HG03558 (cell line): Measurements from ENCODE around the gene MST1R.
A peak's percentile ranks its signal among the peaks of the same experiment; 100 is the strongest.
"Not testable (repeated sequence)": the region's sequence is repeated elsewhere in the genome, so short reads cannot be mapped to it uniquely, and the experiment has no call there.

Experiments
- ATAC-seq: cut with Tn5 transposase; IDR thresholded peaks from one replicate; pipeline ENCODE4 v1.9.1; 2021; ENCODE audit warnings: moderate number of reproducible peaks; ENCODE audit not compliant: unreplicated experiment; ENCODE audit errors: extremely low read depth

The MST1R gene

DNA sequence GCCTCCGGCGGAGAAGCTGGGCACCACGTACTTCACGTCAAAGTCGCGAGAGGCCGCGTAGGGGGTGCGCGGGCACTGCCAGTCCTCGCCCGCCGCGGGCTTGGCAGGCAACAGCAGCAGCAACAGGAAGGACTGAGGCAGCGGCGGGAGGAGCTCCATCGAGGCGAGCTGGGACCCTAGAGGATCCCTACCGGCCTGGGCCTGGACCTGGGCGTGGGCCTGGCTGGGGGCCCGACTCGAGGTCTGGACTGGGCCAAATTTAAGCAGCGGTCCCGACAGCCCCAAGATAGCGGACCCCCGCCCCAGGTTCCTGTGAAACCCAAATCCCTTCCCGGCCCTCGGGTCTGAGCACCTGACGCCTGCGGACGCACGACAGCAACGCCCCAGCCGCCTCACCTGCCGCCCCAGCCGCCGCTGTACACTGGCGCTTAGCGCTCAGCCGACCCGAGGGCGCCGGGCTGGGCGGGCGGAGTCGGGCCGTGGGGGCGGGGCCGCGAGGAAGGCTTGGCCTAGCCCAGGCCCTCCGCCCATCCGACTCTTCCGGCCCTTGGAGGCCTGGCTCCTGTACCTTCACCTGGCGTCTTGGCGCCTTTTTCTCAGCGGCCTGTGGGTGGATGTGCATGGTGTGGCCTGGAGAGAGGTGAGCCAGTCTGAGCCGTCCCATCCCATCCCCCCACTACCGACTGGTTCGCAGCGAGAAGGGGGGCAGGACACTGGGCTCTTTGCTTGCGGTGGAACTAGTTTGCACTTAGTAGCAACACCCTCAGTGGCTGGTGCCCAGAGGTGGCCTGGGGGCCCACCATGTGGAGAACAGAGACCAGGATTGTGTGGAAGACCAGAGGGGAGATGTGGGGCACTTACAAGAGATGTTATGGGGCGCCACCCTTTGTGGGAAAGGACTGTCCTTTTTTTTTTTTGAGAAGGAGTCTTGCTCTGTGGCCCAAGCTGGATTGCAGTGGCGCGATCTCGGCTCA is at the start of gene MST1R:
Gene MST1R (minus strand): TSS at position 423 of the 974 bp plus-strand sequence. CDS start 264 bp downstream, at position 159.
- no peak for ATAC-seq

DNA sequence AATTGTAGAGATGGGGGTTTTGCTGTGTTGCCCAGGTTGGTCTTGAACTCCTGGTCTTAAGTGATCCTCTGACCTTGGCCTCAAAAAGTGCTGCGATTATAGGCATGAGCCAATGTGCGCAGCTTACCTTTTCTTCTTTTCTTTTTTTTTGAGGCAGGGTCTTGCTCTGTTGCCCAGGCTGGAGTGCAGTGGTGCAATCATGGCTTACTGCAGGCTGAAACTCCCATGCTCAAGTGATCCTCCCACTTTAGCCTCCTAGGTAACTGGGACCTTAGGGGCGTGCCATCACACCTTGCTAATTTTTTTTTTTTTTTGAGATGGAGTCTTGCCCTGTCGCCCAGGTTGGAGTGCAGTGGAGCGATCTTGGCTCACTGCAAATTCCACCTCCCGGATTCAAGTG is 49.3 kb upstream of the MST1R start:
- no peak for ATAC-seq

DNA sequence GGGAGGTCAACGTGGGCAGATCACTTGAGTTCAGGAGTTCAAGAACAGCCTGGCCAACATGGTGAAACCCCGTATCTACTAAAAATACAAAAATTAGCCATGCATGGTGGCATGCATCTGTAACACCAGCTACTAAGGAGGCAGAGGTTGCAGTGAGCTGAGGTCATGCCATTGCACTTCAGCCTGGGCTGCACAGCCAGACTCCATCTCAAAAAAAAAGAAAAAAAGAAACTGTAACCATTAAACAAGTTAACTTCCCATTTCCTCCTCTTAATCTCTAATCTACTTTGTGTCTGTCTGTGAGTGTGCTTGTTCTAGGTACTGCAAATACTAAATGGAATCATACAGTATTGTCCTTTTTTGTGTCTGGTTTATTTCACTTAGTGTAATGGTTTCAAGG is 39.0 kb upstream of the MST1R start:
- ATAC-seq, result no peak

DNA sequence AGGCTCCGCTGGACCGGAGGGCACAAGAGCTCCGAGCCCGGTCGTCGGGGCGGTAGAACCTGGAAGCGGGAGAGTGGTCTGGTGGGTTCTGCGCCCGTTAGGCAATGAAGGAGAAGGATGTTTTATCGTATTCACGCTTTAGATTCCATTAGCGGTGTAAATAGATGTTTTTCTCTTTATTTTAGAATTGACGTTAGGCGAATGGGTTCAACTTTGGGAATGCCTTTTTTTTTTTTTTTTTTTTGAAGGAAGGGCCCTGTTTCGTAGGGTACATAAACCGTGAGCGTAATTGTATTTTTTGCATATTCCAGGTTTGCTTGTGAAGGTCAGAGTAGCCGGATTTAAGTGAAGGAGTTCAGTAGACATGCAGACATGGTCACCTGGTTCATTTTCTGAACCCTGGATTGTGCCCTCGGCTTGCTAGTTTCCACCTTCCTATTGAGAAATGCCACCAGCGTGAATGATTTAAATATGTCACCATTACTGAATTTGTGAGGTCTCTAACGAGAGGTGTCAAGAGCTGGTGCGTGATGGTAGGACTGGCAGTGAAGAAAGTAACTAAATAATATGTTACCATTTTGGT is 37.1 kb upstream of the MST1R start:
- ATAC-seq, result no peak

DNA sequence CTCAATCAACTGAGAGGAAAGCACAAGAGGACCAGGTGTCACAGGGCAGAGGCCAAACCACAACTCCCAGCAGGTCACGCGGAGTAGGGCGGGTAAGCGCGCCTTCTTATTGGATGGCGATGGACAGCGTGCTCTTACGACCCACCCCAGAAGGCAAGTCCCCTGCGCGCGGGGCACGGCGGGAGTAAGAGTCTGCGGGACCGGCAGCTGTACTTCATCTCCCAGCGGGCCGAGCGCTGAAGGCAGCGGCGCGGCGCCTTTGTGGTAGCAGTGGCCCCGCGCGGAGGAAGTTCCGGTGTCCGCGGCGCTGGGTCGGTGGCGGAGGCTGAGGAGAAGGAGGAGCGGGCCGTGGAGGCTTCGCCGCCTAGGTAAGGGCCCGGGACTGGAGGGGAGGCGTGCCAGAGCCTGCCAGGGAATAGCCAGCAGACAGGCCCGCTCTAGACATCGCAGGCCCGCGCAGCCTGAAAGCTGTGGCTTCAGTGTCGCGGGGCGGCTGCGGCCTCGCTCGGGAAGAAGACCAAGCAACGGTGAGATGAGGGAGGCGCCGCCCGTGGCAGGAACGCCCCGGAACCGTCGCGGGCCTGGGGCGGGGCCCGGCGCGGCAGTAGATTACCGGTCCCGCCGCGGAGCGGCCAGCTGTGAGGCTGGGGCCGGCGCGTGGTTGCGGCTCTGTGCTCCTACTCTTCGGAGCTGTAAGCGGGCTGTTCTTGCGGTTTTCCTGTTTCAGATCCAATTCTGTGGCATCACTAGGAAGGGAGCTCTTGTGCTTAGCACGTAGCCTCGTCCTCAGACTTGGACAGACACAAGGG is 36.4 kb upstream of the MST1R start, which contains the start of gene RBM6:
Gene RBM6 (plus strand): TSS at position 293 of the 809 bp plus-strand sequence. CDS start 22,492 bp downstream, outside the sequence.
- ATAC-seq, result peak; percentile 48

DNA sequence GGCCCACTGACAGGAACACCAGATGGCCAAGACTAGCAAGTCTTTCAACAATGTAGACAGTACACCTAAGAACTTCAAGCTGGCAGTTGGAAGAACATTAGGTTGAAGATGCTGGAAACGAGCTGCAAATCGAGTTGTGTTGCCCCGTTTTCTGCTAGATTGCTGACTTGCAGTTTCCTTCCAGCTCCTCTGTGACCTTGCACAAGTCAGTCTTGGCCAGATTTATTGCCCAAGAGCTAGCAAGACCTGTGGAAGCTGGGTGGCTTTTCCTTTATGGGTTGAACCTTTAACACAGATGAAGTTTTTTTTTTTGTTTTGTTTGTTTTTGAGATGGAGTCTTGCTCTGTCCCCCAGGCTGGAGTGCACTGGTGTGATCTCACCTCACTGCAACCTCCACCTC is 33.4 kb upstream of the MST1R start:
- ATAC-seq, result no peak

DNA sequence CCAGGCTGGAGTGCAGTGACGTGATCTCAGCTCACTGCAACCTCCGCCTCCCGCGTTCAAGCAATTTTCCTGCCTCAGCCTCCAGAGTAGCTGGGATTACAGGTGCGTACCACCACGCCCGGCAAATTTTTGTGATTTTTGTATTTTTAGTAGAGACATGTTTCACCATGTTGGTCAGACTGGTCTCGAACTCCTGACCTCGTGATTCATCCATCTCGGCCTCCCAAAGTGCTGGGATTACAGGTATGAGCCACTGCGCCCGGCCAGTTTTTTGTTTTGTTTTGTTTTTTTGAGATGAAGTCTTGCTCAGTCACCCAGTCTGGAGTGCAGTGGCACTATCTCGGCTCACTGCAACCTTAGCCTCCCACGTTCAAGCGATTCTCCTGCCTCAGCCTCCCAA is 28.6 kb upstream of the MST1R start:
- ATAC-seq, result not testable (repeated sequence)

DNA sequence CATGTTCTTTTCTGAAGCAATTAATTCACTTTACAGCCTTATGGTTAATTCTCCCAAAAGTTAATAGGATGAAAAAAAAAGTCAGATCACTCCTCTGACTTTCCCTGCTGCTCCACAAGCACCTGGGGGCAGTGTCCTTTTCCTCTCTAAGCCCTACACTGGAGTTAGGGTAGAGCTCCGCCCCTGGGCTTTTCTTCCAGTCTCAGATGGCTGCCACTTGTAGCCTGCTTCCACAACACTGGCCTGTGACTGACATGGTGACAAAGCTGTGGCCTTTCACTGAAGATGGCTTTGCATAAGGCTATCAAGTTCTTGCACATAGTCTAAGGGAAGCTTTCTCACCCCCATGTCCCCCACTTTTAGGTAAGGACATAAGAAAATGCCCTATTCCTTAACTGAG is 27.2 kb upstream of the MST1R start:
- no peak for ATAC-seq

DNA sequence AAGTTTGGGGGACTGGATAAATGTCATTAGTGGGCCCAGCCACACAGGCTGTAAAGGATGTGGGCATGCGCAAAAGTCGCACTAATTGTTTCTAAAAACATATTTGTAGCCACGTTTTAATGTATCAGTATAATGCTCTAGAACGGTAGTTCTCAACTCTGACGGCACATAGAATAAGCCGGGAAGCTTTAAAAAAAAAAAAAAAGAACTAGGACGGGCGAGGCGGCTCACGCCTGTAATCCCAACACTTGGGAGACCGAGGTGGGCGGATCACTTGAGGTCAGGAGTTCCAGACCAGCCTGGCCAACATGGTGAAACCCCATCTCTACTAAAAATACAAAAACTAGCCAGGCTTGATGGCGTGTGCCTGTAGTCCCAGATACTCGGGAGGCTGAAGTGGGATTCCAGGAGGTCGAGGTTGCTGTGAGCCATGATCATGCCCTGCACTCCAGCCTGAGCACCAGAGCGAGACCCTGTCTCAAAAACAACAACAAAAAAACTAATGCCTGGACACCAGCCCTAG is 26.6 kb upstream of the MST1R start:
- no peak for ATAC-seq

DNA sequence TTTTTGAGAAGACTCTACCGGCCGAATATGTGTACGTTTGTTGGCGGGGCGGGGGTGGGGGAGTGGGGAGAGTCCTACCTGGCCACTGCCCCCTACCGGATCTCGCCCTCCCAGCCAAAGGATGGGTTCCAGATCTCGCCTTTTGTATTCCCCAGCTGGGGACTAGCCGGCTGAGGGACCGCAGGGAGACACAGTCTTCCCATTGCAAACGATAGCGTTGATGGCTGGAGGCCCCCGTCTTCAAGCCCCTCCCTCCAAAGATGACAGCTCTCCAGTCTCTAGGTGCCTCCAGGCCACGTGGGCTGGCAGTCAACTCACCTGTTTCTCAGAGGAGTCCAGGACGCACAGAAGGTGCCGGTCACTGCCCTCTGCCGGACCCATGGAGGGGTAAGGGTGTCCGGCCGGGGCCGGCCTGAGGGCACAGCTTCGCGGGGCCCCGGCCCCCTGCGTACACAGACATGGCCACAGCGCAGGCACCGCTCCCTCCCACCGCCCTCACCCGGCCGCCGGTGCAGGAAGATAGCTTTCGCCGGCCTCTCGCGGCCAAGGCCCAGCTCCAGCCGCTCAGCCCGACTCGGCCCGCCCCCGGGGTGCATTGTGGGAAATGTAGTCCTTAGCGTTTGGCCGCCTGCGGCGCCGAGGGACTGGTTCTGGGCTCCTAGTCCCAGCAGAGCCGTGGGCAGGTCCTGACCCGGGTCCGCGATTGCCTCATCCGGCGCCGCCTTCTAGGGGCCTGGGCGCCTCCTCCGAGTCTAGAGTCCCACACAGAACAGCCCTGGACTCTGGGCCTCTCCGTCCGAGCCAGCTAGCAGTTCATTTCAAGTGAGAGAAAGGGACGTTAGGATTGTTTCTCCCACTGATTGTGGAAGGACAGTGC is 25.9 kb upstream of the MST1R start, which contains the start of gene MON1A:
Gene MON1A (minus strand): TSS at position 521 of the 877 bp plus-strand sequence. CDS start 16,465 bp downstream, outside the sequence.
- ATAC-seq, result peak; percentile 58

DNA sequence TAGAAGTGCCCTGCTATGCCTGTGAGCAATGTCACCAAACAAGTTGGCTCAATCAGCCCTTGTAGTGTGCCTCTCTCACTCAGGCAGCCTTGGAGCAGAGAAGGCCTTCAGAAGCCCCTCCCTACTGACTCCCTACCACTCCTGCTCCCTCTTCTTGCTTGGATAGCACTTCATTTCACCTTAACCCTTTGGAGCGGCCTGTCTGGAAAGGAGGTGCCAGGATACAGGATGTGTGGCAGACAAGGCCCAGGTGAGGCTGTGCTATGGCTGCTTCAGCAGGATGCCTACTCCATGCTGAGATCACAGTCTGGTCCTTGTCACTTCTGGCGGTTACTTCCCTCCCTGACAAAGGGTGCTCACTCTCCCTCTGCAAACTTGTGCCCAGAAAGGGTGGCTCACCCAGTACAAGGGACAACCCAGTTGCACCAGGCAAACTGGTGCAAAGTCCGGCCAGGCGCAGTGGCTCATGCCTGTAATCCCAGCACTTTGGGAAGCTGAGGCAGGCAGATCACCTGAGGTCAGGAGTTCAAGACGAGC is 24.9 kb upstream of the MST1R start:
- no peak for ATAC-seq

DNA sequence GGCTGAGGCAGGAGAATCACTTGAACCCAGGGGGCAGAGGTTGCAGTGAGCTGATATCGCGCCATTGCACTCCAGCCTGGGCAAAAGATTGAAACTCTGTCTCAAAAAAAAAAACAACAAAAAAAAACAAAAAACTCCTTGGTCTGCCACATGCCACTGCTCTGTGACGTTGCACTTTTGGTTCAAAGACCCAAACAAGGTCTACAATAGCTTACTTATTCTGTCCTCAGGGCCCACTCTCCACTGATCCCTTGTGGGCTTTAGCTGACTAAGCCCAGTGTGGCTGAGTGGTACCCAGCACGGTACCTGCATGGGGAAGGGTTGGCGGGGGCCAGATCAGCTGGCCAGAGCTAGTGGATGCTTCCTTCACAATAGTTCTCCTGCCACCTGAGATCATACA is 24.1 kb upstream of the MST1R start:
- no peak for ATAC-seq

DNA sequence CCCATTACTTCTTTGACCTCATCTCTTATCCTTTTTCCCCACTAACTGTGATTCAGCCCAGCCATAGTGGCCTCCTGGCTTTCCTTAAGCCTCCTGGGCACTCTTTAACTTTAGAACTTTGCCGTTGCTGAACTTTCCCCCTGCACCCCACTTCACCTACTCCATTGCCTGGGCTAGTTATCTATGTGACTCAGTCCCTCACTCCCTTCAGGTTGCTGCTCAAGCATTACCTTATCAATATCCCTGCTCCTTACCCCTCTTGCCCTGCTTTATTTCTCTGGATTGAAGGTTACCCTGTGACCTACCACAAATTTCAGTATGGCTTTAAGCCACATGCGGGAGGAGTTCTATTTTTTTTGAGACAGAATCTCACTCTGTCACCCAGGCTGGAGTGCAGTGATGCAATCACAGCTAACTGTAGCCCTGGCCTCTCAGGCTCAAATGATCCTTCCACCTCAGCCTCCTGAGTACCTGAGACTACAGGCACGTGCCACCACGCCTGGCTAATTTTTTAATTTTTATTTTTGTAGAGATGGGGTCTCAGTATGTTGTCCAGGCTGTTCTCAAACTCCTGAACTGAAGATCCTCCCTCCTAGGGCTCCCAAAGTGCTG is 22.6 kb upstream of the MST1R start:
- ATAC-seq, result no peak

DNA sequence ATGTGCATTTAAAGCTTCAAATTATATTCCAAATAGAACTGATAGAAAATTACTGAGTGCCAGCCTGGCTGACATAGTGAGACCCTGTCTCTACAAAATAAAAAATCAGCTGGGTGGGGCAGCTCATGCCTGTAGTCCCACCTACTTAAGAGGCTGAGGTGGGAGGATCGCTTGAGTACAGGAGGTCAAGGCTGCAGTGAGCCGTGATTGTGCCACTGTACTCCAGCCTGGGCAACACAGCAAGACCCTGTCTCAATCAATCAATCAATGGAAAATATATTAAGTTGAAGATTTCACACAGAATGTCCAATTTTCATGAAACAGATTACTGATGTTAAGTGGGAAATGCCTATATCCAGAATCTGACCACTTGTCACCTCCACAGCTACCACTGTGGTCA is 21.8 kb upstream of the MST1R start:
- no peak for ATAC-seq

DNA sequence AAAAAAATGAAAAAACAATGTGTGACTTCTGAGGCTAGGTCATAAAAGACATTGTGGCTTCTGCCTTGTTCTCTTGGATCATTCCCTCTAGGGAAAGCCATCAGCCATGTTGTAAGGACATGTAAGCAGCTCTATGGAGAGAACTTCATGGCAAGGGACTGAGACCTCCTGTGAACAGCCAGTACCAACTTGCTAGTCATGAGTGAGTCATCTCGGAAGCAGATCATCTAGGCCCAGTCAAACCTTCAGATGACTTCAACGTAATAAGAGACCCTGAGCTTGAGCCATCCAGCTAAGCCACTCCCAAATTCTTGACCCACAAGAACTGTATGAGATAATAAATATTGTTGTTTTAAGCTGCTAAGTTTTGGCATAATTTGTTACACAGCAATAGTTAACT is 21.0 kb upstream of the MST1R start:
- no peak for ATAC-seq

DNA sequence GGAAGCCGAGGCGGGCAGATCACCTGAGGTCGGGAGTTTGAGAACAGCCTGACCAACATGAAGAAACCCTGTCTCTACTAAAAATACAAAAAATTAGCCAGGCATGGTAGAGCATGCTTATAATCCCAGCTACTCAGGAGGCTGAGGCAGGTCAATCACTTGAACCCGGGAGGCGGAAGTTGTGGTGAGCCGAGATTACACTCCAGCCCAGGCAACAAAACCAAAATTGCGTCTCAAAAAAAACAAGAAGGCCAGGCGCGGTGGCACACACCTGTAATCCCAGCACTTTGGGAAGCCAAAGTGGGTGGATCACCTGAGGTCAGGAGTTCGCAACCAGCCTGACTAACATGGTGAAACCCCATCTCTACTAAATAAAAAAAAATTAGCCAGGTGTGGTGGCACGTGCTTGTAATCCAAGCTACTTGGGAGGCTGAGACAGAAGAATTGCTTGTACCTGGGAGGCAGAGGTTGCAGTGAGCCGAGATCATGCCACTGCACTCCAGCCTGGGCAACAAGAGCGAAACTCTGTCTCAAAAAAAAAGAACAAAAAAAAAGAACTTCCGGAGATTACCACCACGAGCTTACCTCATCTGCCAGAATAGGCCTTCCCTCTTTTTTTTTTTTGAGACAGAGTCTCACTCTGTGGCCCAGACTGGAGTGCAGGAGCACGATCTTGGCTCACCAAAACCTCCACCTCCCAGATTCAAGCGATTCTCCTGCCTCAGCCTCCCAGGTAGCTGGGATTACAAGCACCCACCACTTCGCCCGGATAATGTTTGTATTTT is 14.3 kb upstream of the MST1R start:
- not testable (repeated sequence) for ATAC-seq

DNA sequence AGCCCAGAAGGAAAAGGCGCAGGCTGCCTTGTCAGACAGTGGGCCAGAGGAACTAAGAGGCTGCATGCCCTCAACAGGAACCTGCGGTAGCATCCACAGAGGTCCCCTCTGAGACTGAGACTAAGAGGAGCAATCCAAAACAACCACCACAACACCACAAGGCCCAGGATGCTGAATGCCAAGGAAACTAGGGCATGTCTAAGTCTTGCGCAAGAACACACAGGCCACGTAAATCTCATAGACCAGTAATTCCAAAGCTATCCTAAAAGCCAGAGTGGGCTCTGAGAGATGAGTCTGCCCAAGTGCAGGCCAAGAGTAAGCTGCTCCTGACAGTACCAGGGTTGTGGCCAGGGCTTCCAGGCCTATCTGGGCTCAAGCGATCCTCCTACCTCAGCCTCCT is 13.0 kb upstream of the MST1R start:
- ATAC-seq, result no peak

DNA sequence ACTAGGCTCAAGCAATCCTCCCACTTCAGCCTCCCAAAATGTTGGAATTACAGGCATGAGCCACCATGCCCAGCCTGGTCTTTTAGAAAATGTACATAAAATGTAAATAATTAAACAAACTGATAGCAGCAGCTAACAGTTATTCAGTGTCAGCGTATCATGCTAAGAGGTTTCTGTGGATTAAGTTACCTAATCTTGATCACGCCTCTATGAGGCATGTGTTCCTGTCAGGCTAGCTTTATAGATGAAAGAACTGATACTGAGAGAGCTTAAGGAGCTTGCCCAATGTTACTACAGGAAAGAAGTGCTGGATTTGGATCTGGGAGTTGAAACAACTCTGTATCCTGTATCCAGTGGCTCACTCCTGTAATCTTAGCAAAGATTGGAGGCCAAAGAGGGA is 11.2 kb upstream of the MST1R start:
- no peak for ATAC-seq
